PFSK-1 (cell line): ENCODE measurements around the gene SYNDIG1.

Source experiments
- FOXP2 ChIP-seq: optimal IDR thresholded peaks from 2 replicates; pipeline ENCODE3; 2011; ENCODE audit warnings: borderline replicate concordance, control low read depth, inconsistent platforms; ENCODE audit not compliant: insufficient read depth; ENCODE audit errors: extremely low read length, extremely low read depth
- POLR2AphosphoS5 ChIP-seq: IDR thresholded peaks from 2 replicates; pipeline ENCODE4 v1.6.1; 2012; ENCODE audit warnings: low read depth, mild to moderate bottlenecking, control low read depth, low read length, moderate library complexity
- SIN3A ChIP-seq: IDR thresholded peaks from 2 replicates; pipeline ENCODE4 v1.6.1; 2012; ENCODE audit warnings: mild to moderate bottlenecking, low read length, moderate library complexity, borderline replicate concordance; ENCODE audit not compliant: insufficient read depth
- TF ChIP-seq, protein P1 (sequence below), 2 experiments: IDR thresholded peaks; 2 replicates each; pipeline versions ENCODE4 v1.6.1 to v1.8.0; 2011 to 2012; ENCODE audit warnings: low read depth in 2 of 2, low read length in 2 of 2, control low read depth in 1 of 2, inconsistent platforms in 1 of 2, mild to moderate bottlenecking in 1 of 2, moderate library complexity in 1 of 2; ENCODE audit not compliant: insufficient read depth in 1 of 2

DNA sequence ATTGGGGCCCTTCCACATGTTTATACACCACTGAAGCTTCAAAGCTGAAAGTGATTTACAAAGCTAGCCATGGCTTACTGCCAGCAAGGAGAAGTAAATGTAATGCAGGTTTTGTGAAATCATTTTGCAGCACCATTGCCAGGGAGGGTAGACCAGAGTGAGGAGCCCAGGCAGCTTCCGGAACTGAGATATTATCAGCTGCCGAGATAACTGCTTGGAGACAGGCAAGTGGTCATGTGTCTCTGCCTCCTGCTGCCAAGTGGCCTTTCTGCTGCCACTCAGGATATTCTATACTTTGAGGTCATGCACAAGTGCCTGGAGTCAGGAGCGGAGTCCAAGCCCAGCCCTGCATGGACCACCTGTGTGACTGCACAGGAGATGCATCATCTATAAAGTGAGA is 160.2 kb downstream of the SYNDIG1 start:
- TF ChIP-seq SIN3A (no peak), POLR2AphosphoS5 (no peak), FOXP2 (no peak)
- TF ChIP-seq, protein P1, sequence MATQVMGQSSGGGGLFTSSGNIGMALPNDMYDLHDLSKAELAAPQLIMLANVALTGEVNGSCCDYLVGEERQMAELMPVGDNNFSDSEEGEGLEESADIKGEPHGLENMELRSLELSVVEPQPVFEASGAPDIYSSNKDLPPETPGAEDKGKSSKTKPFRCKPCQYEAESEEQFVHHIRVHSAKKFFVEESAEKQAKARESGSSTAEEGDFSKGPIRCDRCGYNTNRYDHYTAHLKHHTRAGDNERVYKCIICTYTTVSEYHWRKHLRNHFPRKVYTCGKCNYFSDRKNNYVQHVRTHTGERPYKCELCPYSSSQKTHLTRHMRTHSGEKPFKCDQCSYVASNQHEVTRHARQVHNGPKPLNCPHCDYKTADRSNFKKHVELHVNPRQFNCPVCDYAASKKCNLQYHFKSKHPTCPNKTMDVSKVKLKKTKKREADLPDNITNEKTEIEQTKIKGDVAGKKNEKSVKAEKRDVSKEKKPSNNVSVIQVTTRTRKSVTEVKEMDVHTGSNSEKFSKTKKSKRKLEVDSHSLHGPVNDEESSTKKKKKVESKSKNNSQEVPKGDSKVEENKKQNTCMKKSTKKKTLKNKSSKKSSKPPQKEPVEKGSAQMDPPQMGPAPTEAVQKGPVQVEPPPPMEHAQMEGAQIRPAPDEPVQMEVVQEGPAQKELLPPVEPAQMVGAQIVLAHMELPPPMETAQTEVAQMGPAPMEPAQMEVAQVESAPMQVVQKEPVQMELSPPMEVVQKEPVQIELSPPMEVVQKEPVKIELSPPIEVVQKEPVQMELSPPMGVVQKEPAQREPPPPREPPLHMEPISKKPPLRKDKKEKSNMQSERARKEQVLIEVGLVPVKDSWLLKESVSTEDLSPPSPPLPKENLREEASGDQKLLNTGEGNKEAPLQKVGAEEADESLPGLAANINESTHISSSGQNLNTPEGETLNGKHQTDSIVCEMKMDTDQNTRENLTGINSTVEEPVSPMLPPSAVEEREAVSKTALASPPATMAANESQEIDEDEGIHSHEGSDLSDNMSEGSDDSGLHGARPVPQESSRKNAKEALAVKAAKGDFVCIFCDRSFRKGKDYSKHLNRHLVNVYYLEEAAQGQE (IDR thresholded peaks at IDR 0.05; ENCODE audit: insufficient read depth in 1 of 2, low read depth in 2 of 2, low read length in 2 of 2) = no peak
